MM.1S (cell line): ENCODE results near the gene SMYD5.
"Not testable (repeated sequence)": the region's sequence is repeated elsewhere in the genome, so short reads cannot be mapped to it uniquely, and the experiment has no call there.

Experiments
- DNase-seq: peaks from one replicate; pipeline ENCODE4 v3.0.0-alpha.2; 2015
- H2AFZ ChIP-seq: fragments of 300-600 bp; sonication (generic); 2 replicates; pipeline ENCODE4 v1.6.0; 2016; ENCODE audit warnings: antibody characterized with exemption, low read length
- H3F3A ChIP-seq: fragments of 300-600 bp; sonication (generic); 2 replicates; pipeline ENCODE4 v1.6.1; 2016; ENCODE audit warnings: mild to moderate bottlenecking, antibody characterized with exemption, low read length, moderate library complexity, mixed read lengths; ENCODE audit not compliant: insufficient read depth
- H3K27ac ChIP-seq: fragments of 300-600 bp; sonication (generic); 2 replicates; pipeline ENCODE4 v1.5.1; 2016; ENCODE audit warnings: mild to moderate bottlenecking, low read length
- H3K27me3 ChIP-seq: fragments of 300-600 bp; sonication (generic); replicated peaks from 2 replicates; pipeline ENCODE4 v1.6.0; 2016; ENCODE audit warnings: low read length; ENCODE audit not compliant: insufficient read depth
- H3K36me3 ChIP-seq: fragments of 300-600 bp; sonication (generic); replicated peaks from 2 replicates; pipeline ENCODE4 v1.6.1; 2016; ENCODE audit warnings: mild to moderate bottlenecking, low read length, mixed read lengths; ENCODE audit not compliant: insufficient read depth
- H3K4me1 ChIP-seq: fragments of 300-600 bp; sonication (generic); 2 replicates; pipeline ENCODE4 v1.6.1; 2016; ENCODE audit warnings: low read length, mixed read lengths
- H3K4me2 ChIP-seq: fragments of 300-600 bp; sonication (generic); 2 replicates; pipeline ENCODE4 v1.6.0; 2016; ENCODE audit warnings: low read depth, low read length
- H3K4me3 ChIP-seq: fragments of 300-600 bp; sonication (generic); 2 replicates; pipeline ENCODE4 v1.5.1; 2016; ENCODE audit warnings: low read length, mixed read lengths
- H3K79me2 ChIP-seq: fragments of 300-600 bp; sonication (generic); 2 replicates; pipeline ENCODE4 v1.6.1; 2016; ENCODE audit warnings: mixed run types, low read length, mixed read lengths
- H3K9ac ChIP-seq: fragments of 300-600 bp; sonication (generic); 2 replicates; pipeline ENCODE4 v1.6.1; 2016; ENCODE audit warnings: low read length, mixed read lengths
- H3K9me2 ChIP-seq: fragments of 300-600 bp; sonication (generic); replicated peaks from 2 replicates; pipeline ENCODE4 v1.6.1; 2016; ENCODE audit warnings: mild to moderate bottlenecking, low read length, mixed read lengths; ENCODE audit not compliant: insufficient read depth
- H3K9me3 ChIP-seq: fragments of 300-600 bp; sonication (generic); replicated peaks from 2 replicates; pipeline ENCODE4 v1.6.1; 2016; ENCODE audit warnings: mild to moderate bottlenecking, low read length, mixed read lengths; ENCODE audit not compliant: insufficient read depth
- H4K20me1 ChIP-seq: fragments of 300-600 bp; sonication (generic); 2 replicates; pipeline ENCODE4 v1.6.1; 2016; ENCODE audit warnings: mild to moderate bottlenecking, low read length, moderate library complexity, mixed read lengths; ENCODE audit not compliant: insufficient read depth
- CTCF ChIP-seq: fragments of 300-600 bp; sonication (generic); IDR thresholded peaks from 2 replicates; pipeline ENCODE4 v1.5.1; 2016; ENCODE audit warnings: antibody characterized with exemption, low read length, mixed read lengths
- EZH2 ChIP-seq: fragments of 300-600 bp; sonication (generic); optimal IDR thresholded peaks from 2 replicates; pipeline ENCODE3; 2017; ENCODE audit warnings: low read depth, mild to moderate bottlenecking, antibody characterized with exemption, low read length, mixed read lengths
- EZH2phosphoT487 ChIP-seq: fragments of 300-600 bp; sonication (generic); IDR thresholded peaks from 2 replicates; pipeline ENCODE4 v1.6.1; 2018; ENCODE audit warnings: antibody characterized with exemption, low read length

The SMYD5 gene

GRCh38 chr2:73262108-73262651, 48.1 kb downstream of the SMYD5 start:
- no peaks in the 10 kb centered on the region for H3F3A ChIP-seq
- no peak overlapping the region for H3K4me2 ChIP-seq
- H3K27me3 ChIP-seq, result no peaks in the 10 kb centered on the region
- TF ChIP-seq CTCF, result no peak
- H3K79me2 ChIP-seq, result no peaks in the 10 kb centered on the region
- no peak overlapping the region for H2AFZ ChIP-seq
- no peak for DNase-seq
- no peaks in the 10 kb centered on the region for H3K36me3 ChIP-seq
- H4K20me1 ChIP-seq, result no peaks in the 10 kb centered on the region
- no peaks in the 10 kb centered on the region for H3K4me1 ChIP-seq
- H3K4me3 ChIP-seq, result no peak overlapping the region
- no peak overlapping the region for H3K9ac ChIP-seq
- no peaks in the 10 kb centered on the region for H3K9me3 ChIP-seq
- no peak overlapping the region for H3K27ac ChIP-seq
- H3K9me2 ChIP-seq, result no peaks in the 10 kb centered on the region

GRCh38 chr2:73262691-73263429, 48.8 kb downstream of the SMYD5 start:
- H3K9me2 ChIP-seq, H3K27ac ChIP-seq, H3K9ac ChIP-seq, H3K27me3 ChIP-seq, H3K79me2 ChIP-seq, H3K36me3 ChIP-seq, H4K20me1 ChIP-seq, H2AFZ ChIP-seq, H3K4me3 ChIP-seq, H3K4me2 ChIP-seq, H3K4me1 ChIP-seq, DNase-seq, H3K9me3 ChIP-seq, H3F3A ChIP-seq: not testable (repeated sequence)

GRCh38 chr2:73263540-73264331, 49.7 kb downstream of the SMYD5 start:
- Histone ChIP-seq H3K4me1 (no peaks in the 10 kb centered on the region), H2AFZ (no peak overlapping the region), H4K20me1 (no peaks in the 10 kb centered on the region), H3F3A (no peaks in the 10 kb centered on the region), H3K36me3 (no peaks in the 10 kb centered on the region), H3K4me3 (no peak overlapping the region), H3K4me2 (no peak overlapping the region), H3K79me2 (no peaks in the 10 kb centered on the region), H3K27me3 (no peaks in the 10 kb centered on the region), H3K27ac (no peak overlapping the region), H3K9me2 (no peaks in the 10 kb centered on the region), H3K9me3 (no peaks in the 10 kb centered on the region), H3K9ac (no peak overlapping the region)
- no peak for DNase-seq
- TF ChIP-seq EZH2phosphoT487 (no peak), EZH2 (no peak), CTCF (no peak)

GRCh38 chr2:73264332-73264606, 50.2 kb downstream of the SMYD5 start:
- H3K9me3 ChIP-seq, result no peaks in the 10 kb centered on the region
- H2AFZ ChIP-seq, result no peak overlapping the region
- H3K36me3 ChIP-seq, result no peaks in the 10 kb centered on the region
- no peak for TF ChIP-seq CTCF
- TF ChIP-seq EZH2, result no peak
- TF ChIP-seq EZH2phosphoT487, result no peak
- no peak overlapping the region for H3K4me3 ChIP-seq
- no peaks in the 10 kb centered on the region for H3K27me3 ChIP-seq
- no peak for DNase-seq
- H3K27ac ChIP-seq, result no peak overlapping the region
- no peak overlapping the region for H3K9ac ChIP-seq
- no peaks in the 10 kb centered on the region for H3K4me1 ChIP-seq
- no peaks in the 10 kb centered on the region for H4K20me1 ChIP-seq
- no peak overlapping the region for H3K4me2 ChIP-seq
- H3K79me2 ChIP-seq, result no peaks in the 10 kb centered on the region
- H3F3A ChIP-seq, result no peaks in the 10 kb centered on the region
- H3K9me2 ChIP-seq, result no peaks in the 10 kb centered on the region
